Activated naive CD4-positive, alpha-beta T cell treated with anti-CD3 and anti-CD28 coated beads, Interleukin-2, amount 10 ng/mL, durations not matched to agents 7 days and 5 days (primary cell): ENCODE results near the gene AOPEP.
A peak's percentile ranks its signal among the peaks of the same experiment; 100 is the strongest.

Experiments
- CTCF ChIA-PET: fragments of 350-600 bp; sonication (Branson Sonifier 250); formaldehyde crosslinking; loops from one replicate; lab custom pipeline; 2021; ENCODE audit warnings: antibody characterized with exemption; lab: Charles Lee
- DNase-seq: peaks from one replicate; pipeline ENCODE4 v3.0.0-alpha.2; 2020
- H3K27ac Mint-ChIP-seq: one replicate; pipeline ENCODE4 v1.8.0; 2021; ENCODE audit warnings: mild to moderate bottlenecking, moderate library complexity, mixed read lengths
- H3K27me3 Mint-ChIP-seq: one replicate; pipeline ENCODE4 v1.8.0; 2021; ENCODE audit warnings: mild to moderate bottlenecking, mixed read lengths
- H3K36me3 Mint-ChIP-seq: one replicate; pipeline ENCODE4 v1.8.0; 2021; ENCODE audit warnings: mixed read lengths
- H3K4me1 Mint-ChIP-seq: one replicate; pipeline ENCODE4 v1.8.0; 2021; ENCODE audit warnings: mixed read lengths
- H3K4me3 Mint-ChIP-seq: one replicate; pipeline ENCODE4 v1.8.0; 2021; ENCODE audit warnings: mild to moderate bottlenecking, moderate library complexity, mixed read lengths
- H3K9me3 Mint-ChIP-seq: one replicate; pipeline ENCODE4 v1.8.0; 2021; ENCODE audit warnings: mixed read lengths

Gene AOPEP

GRCh38 chr9:94783102-94783682, 56.7 kb downstream of the AOPEP start:
- no peak overlapping the region for H3K4me3 Mint-ChIP-seq
- peak; percentile 65 for DNase-seq
- CTCF ChIA-PET, result interaction anchor here (0.7 to 6.9 kb wide), 15 partner anchors 11 to 485 kb away, joined by 3 to 123 read pairs (median 3); no protein-coding TSS in a partner anchor
- no peaks in the 10 kb centered on the region for H3K36me3 Mint-ChIP-seq
- H3K4me1 Mint-ChIP-seq, result peaks cover 7% of the 10 kb centered on the region
- H3K27me3 Mint-ChIP-seq, result no peaks in the 10 kb centered on the region
- no peaks in the 10 kb centered on the region for H3K9me3 Mint-ChIP-seq
- no peak overlapping the region for H3K27ac Mint-ChIP-seq

- DNase-seq, result no peak
- Mint-ChIP-seq H3K9me3 (no peaks in the 10 kb centered on the region), H3K27me3 (no peaks in the 10 kb centered on the region), H3K27ac (no peak overlapping the region), H3K4me3 (no peak overlapping the region), H3K4me1 (peaks cover 7% of the 10 kb centered on the region), H3K36me3 (no peaks in the 10 kb centered on the region)
- CTCF ChIA-PET, result interaction anchor here (0.7 to 6.9 kb wide), 13 partner anchors 18 to 484 kb away, joined by 3 to 123 read pairs (median 4); no protein-coding TSS in a partner anchor
Measured at GRCh38 chr9:94783928-94784327, 57.4 kb downstream of the AOPEP start.

GRCh38 chr9:94785215-94786169, 59.0 kb downstream of the AOPEP start:
- Mint-ChIP-seq H3K27me3 (no peaks in the 10 kb centered on the region), H3K27ac (no peak overlapping the region), H3K9me3 (no peaks in the 10 kb centered on the region), H3K4me3 (no peak overlapping the region), H3K4me1 (peaks cover 7% of the 10 kb centered on the region), H3K36me3 (peaks cover under 1% of the 10 kb centered on the region)
- CTCF ChIA-PET, result interaction anchor here (6.9 kb wide), 1 partner anchor 343 kb away, joined by 123 read pairs; no protein-coding TSS in a partner anchor
- DNase-seq, result no peak

DNA sequence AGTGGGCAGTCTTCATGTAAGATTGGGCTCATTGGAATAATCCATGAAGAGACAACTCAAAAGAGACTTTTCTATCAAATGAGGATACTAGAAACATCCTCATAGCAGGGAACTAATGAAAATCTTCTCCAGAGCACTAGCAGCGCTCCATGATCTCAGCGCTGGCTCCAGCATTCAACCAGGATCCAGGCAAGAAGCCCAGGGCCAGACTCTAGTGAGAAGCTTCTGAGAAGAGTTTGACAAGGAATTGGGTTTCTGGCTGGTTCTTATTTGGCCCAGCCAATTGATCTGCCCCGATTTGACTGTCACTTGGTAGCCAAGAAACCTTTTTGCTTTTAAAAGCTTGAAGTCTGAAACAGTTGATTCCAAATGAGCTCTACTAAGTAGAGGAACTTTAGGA, 60.1 kb downstream of the AOPEP start:
- DNase-seq, result no peak
- Mint-ChIP-seq H3K27me3 (no peaks in the 10 kb centered on the region), H3K27ac (no peak overlapping the region), H3K4me1 (peaks cover 7% of the 10 kb centered on the region), H3K9me3 (no peaks in the 10 kb centered on the region), H3K4me3 (no peak overlapping the region), H3K36me3 (peaks cover 2% of the 10 kb centered on the region)
- CTCF ChIA-PET, result interaction anchor here (6.9 kb wide), 1 partner anchor 342 kb away, joined by 123 read pairs; no protein-coding TSS in a partner anchor

DNA sequence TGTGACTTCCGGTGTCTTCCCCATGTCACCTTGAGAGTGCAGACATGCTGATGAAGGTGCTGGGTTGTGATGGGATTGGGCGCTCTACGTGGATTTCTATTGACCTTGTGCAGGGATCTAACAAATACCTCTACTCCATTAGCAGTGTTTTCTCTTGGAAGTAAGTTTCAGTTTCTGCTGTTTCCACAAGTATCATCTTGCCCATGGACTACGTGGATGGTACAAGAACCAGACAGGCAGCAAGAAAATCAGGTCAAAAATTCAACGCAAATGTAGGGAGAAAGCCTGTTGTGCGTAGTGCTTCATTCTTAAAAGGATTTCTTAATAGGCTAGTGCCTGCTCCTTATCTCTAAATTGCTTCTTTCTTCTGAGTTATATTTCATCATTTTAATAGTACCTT, 60.8 kb downstream of the AOPEP start:
- Mint-ChIP-seq H3K4me3 (no peak overlapping the region), H3K27ac (no peak overlapping the region), H3K27me3 (no peaks in the 10 kb centered on the region), H3K9me3 (no peaks in the 10 kb centered on the region), H3K36me3 (peaks cover 2% of the 10 kb centered on the region), H3K4me1 (peaks cover 7% of the 10 kb centered on the region)
- CTCF ChIA-PET, result interaction anchor here (0.8 kb wide), 1 partner anchor 107 kb away, joined by 3 read pairs; no protein-coding TSS in a partner anchor
- DNase-seq, result no peak

DNA sequence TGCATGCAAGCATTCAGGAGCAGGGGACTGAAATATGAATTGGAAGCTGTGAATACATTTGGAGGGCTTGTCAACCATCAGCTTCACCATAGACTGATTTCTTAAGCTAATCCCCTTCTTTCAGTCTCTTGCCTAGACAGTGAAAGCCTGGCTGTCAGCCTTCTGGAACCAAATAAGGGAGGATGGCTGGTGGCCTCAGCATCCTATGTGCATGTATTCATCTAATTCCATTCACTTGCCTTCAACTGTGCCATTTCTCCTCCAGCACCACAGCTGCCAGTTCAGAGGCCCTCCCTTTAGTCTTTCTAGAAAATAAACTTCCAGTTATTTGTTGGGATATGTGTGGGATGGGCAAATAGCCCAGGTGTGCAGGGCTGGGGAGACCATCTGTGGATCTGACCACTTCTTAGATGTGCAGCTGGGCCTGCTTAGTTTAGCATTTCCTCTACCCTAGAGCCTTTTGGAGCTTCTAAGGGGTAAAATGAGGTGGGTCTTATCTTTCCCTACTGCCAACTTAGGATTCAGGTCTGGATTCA, 62.1 kb downstream of the AOPEP start:
- no peaks in the 10 kb centered on the region for H3K9me3 Mint-ChIP-seq
- CTCF ChIA-PET, result interaction anchor here (1.5 to 1.9 kb wide), 2 partner anchors 338 to 339 kb away, joined by 3 to 7 read pairs; no protein-coding TSS in a partner anchor
- H3K27me3 Mint-ChIP-seq, result no peaks in the 10 kb centered on the region

GRCh38 chr9:94791435-94791834, 64.9 kb downstream of the AOPEP start:
- CTCF ChIA-PET, result no interaction called here
- Mint-ChIP-seq H3K27ac (no peak overlapping the region), H3K4me3 (no peak overlapping the region), H3K9me3 (no peaks in the 10 kb centered on the region), H3K4me1 (peaks cover 15% of the 10 kb centered on the region), H3K27me3 (no peaks in the 10 kb centered on the region), H3K36me3 (peaks cover 26% of the 10 kb centered on the region)
- no peak for DNase-seq

More for the DNA sequence above, 62.1 kb downstream of the AOPEP start:
- DNase-seq, result no peak
- Mint-ChIP-seq H3K27ac (no peak overlapping the region), H3K4me1 (peaks cover 7% of the 10 kb centered on the region), H3K36me3 (peaks cover 10% of the 10 kb centered on the region), H3K4me3 (no peak overlapping the region)

DNA sequence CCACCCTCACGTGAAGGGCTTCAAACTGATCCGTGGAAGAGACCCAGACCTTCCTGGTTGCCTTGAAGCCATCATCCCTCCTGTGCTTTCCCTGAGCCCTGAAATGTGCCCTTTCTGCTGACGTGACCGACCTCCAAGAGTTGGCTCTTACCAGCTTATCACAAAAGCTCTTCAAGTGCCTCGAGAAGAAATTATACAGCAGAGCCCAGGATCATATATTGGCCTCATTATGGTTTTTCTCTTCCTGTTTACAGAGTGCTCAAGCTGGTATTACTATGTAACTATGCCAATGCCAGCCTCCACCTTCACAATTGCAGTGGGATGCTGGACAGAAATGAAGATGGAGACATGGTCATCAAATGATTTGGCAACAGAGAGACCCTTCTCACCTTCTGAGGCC, 66.0 kb downstream of the AOPEP start:
- CTCF ChIA-PET, result no interaction called here
- Mint-ChIP-seq H3K4me3 (no peak overlapping the region), H3K4me1 (peaks cover 7% of the 10 kb centered on the region), H3K27me3 (no peaks in the 10 kb centered on the region), H3K9me3 (no peaks in the 10 kb centered on the region), H3K27ac (no peak overlapping the region), H3K36me3 (peaks cover 26% of the 10 kb centered on the region)
- no peak for DNase-seq

- H3K27ac Mint-ChIP-seq, result no peak overlapping the region
- no peaks in the 10 kb centered on the region for H3K27me3 Mint-ChIP-seq
- H3K4me3 Mint-ChIP-seq, result no peak overlapping the region
- CTCF ChIA-PET, result interaction anchor here (1.1 kb wide), 1 partner anchor 12 kb away, joined by 3 read pairs; no protein-coding TSS in a partner anchor
- no peak for DNase-seq
- H3K36me3 Mint-ChIP-seq, result peaks cover 26% of the 10 kb centered on the region
- peaks cover 7% of the 10 kb centered on the region for H3K4me1 Mint-ChIP-seq
- H3K9me3 Mint-ChIP-seq, result no peaks in the 10 kb centered on the region
Measured at GRCh38 chr9:94794476-94795167, 68.1 kb downstream of the AOPEP start.

GRCh38 chr9:94796687-94797086, 70.2 kb downstream of the AOPEP start:
- DNase-seq, result no peak
- peaks cover 7% of the 10 kb centered on the region for H3K4me1 Mint-ChIP-seq
- H3K27me3 Mint-ChIP-seq, result no peaks in the 10 kb centered on the region
- H3K4me3 Mint-ChIP-seq, result no peak overlapping the region
- peaks cover 36% of the 10 kb centered on the region for H3K36me3 Mint-ChIP-seq
- CTCF ChIA-PET, result no interaction called here
- H3K9me3 Mint-ChIP-seq, result no peaks in the 10 kb centered on the region
- no peak overlapping the region for H3K27ac Mint-ChIP-seq

- CTCF ChIA-PET, result interaction anchor here (1.2 kb wide), 1 partner anchor 13 kb away, joined by 3 read pairs; no protein-coding TSS in a partner anchor
- Mint-ChIP-seq H3K4me1 (peaks cover 19% of the 10 kb centered on the region), H3K9me3 (no peaks in the 10 kb centered on the region), H3K27me3 (no peaks in the 10 kb centered on the region), H3K4me3 (no peak overlapping the region), H3K27ac (no peak overlapping the region), H3K36me3 (peaks cover 38% of the 10 kb centered on the region)
- no peak for DNase-seq
Measured at GRCh38 chr9:94798201-94798600, 71.7 kb downstream of the AOPEP start.

- CTCF ChIA-PET, result interaction anchor here (1.2 kb wide), 1 partner anchor 12 kb away, joined by 3 read pairs; no protein-coding TSS in a partner anchor
- no peak overlapping the region for H3K4me3 Mint-ChIP-seq
- no peaks in the 10 kb centered on the region for H3K27me3 Mint-ChIP-seq
- peaks cover 24% of the 10 kb centered on the region for H3K4me1 Mint-ChIP-seq
- H3K36me3 Mint-ChIP-seq, result peaks cover 36% of the 10 kb centered on the region
- H3K9me3 Mint-ChIP-seq, result no peaks in the 10 kb centered on the region
- DNase-seq, result no peak
- H3K27ac Mint-ChIP-seq, result no peak overlapping the region
Measured at GRCh38 chr9:94798708-94799107, 72.2 kb downstream of the AOPEP start.

GRCh38 chr9:94799578-94800264, 73.2 kb downstream of the AOPEP start:
- H3K36me3 Mint-ChIP-seq, result peaks cover 34% of the 10 kb centered on the region
- DNase-seq, result no peak
- H3K27me3 Mint-ChIP-seq, result no peaks in the 10 kb centered on the region

More at GRCh38 chr9:94799578-94800264, 73.2 kb downstream of the AOPEP start:
- Mint-ChIP-seq H3K9me3 (no peaks in the 10 kb centered on the region), H3K4me3 (no peak overlapping the region), H3K4me1 (peaks cover 21% of the 10 kb centered on the region), H3K27ac (no peak overlapping the region)
- CTCF ChIA-PET, result no interaction called here
